ENCODE data around the gene TAS2R9. TPM values are rescaled to one million over a fixed set of nuclear protein-coding genes. Genes with fewer than 3 reads are reported as not detected.

TAS2R9 gene
- total RNA-seq, 1 experiment from 2014 or later = not detected

DNA sequence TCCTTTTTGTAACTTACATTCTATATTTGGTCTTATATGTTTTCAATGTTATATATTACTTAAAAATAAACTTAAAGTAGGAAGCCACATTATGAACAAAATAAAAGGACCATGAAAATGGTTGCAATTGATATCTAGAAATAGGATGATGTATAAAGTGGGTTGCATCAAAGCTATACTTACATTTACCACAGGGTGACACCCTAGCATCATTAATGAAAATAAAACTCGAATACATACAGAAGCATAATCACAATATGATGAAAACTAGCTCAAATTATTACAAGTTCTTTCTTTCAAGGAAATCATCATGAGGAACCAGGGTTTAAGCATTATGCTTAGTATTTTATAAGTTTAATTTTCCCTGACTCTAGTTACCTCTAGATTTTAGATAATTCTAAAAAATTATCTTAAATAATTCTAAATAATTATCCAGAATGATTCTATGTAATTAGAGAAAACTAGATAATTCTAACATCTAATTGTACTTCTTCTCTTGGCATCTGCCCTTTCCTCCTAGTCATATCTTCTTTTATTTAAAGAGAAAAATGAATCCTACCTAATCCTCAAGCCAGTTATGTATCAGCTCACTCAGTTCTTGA is 38.7 kb downstream of the TAS2R9 start:
- no peaks in the 10 kb centered on the region for H3K36me3 Mint-ChIP-seq (ENCODE audit: insufficient read depth in 1 of 3, low read depth in 3 of 3)

More for the DNA sequence above, 38.7 kb downstream of the TAS2R9 start:
- Histone ChIP-seq H2BK120ac (ENCODE audit: low read depth, low read length, poor library complexity, severe bottlenecking) (no peak overlapping the region), H4K20me1 (ENCODE audit: control insufficient read depth, insufficient read depth, insufficient read length) (no peaks in the 10 kb centered on the region), H3K56ac (ENCODE audit: insufficient read length, low read depth, low read length) (no peak overlapping the region), H3K18ac (ENCODE audit: insufficient read length, low read depth, low read length) (no peak overlapping the region), H3K4me1 (ENCODE audit: insufficient read depth, low read length) (no peaks in the 10 kb centered on the region), H2BK15ac (ENCODE audit: low read depth, low read length) (no peak overlapping the region), H2BK12ac (ENCODE audit: insufficient read length, low read depth, low read length) (no peak overlapping the region), H4K5ac (ENCODE audit: insufficient read length, low read depth, low read length) (no peak overlapping the region), H3K79me1 (ENCODE audit: insufficient read depth, low read depth, low read length, poor library complexity, severe bottlenecking) (no peaks in the 10 kb centered on the region), H3K9ac (ENCODE audit: extremely low read depth, insufficient read length, low read length) (no peak overlapping the region), H3K14ac (ENCODE audit: insufficient read depth, low read length) (no peak overlapping the region), H4K91ac (ENCODE audit: insufficient read length, low read depth, low read length) (no peak overlapping the region), H3K9me3 (ENCODE audit: control insufficient read depth, low read depth, low read length) (no peaks in the 10 kb centered on the region), H3K23ac (ENCODE audit: insufficient read length, low read depth, low read length) (no peak overlapping the region), H3K27me3 (ENCODE audit: insufficient read depth, low read length) (no peaks in the 10 kb centered on the region), H2BK20ac (ENCODE audit: low read depth, low read length, poor library complexity, severe bottlenecking) (no peak overlapping the region), H2AFZ (ENCODE audit: low read length) (no peak overlapping the region), H4K8ac (replicated peaks; ENCODE audit: insufficient read length, low read depth, low read length) (no peak overlapping the region), H3K27ac (ENCODE audit: insufficient read length, low read depth, low read length) (no peak overlapping the region), H3T11ph (ENCODE audit: low read length) (no peak overlapping the region), H3K23me2 (ENCODE audit: insufficient read length, low read depth, low read length, poor library complexity, severe bottlenecking) (no peaks in the 10 kb centered on the region), H3K4me2 (ENCODE audit: insufficient read depth, insufficient read length, low read length) (no peak overlapping the region), H2AK5ac (ENCODE audit: insufficient read length, low read length) (no peak overlapping the region), H3K79me2 (ENCODE audit: insufficient read depth, low read length) (no peaks in the 10 kb centered on the region), H3K4ac (ENCODE audit: low read depth, low read length) (no peak overlapping the region), H2BK5ac (ENCODE audit: insufficient read length, low read length) (no peak overlapping the region)
- Mint-ChIP-seq H3K4me1 (no peaks in the 10 kb centered on the region), H3K4me3 (no peak overlapping the region), H3K9me3 (no peaks in the 10 kb centered on the region), H3K27ac (no peak overlapping the region), H3K27me3 (ENCODE audit: low read depth) (peaks cover 12% of the 10 kb centered on the region)
- TF ChIP-seq, protein P1, sequence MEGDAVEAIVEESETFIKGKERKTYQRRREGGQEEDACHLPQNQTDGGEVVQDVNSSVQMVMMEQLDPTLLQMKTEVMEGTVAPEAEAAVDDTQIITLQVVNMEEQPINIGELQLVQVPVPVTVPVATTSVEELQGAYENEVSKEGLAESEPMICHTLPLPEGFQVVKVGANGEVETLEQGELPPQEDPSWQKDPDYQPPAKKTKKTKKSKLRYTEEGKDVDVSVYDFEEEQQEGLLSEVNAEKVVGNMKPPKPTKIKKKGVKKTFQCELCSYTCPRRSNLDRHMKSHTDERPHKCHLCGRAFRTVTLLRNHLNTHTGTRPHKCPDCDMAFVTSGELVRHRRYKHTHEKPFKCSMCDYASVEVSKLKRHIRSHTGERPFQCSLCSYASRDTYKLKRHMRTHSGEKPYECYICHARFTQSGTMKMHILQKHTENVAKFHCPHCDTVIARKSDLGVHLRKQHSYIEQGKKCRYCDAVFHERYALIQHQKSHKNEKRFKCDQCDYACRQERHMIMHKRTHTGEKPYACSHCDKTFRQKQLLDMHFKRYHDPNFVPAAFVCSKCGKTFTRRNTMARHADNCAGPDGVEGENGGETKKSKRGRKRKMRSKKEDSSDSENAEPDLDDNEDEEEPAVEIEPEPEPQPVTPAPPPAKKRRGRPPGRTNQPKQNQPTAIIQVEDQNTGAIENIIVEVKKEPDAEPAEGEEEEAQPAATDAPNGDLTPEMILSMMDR (conservative IDR thresholded peaks at IDR 0.05) = peak; percentile 84
- DNase-seq = no peak
- WGBS (ENCODE audit: extremely low coverage, insufficient read length, low lambda C conversion rate) = no CpG with 5 or more reads among the region's 1 CpG

Data from H9 (cell line).